ENCODE data around the gene TTLL5. TPM values are rescaled to one million over a fixed set of nuclear protein-coding genes. Genes with fewer than 3 reads are reported as not detected.

The TTLL5 gene
- total RNA-seq, 1 donor: 29.5 TPM

DNA sequence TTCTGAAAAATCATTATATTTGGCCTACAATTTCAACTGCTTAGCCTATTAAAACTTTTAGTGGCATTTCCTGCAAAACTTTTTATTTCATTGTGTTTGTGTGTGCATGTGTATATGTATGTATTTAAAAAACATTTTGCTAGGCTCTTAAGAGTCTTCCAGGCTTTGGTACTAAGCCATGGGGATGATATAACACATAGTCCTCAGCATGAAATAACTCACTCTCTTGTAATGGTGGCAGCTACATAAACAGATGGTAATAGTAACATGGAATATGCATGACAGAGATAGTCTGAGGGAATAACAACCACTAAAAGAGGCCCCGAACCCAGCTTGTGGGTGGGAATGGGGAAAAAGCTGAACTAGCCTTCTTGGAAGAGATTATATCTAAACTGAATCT lies 141.4 kb downstream of the TTLL5 start:
- TF ChIP-seq, protein P1, sequence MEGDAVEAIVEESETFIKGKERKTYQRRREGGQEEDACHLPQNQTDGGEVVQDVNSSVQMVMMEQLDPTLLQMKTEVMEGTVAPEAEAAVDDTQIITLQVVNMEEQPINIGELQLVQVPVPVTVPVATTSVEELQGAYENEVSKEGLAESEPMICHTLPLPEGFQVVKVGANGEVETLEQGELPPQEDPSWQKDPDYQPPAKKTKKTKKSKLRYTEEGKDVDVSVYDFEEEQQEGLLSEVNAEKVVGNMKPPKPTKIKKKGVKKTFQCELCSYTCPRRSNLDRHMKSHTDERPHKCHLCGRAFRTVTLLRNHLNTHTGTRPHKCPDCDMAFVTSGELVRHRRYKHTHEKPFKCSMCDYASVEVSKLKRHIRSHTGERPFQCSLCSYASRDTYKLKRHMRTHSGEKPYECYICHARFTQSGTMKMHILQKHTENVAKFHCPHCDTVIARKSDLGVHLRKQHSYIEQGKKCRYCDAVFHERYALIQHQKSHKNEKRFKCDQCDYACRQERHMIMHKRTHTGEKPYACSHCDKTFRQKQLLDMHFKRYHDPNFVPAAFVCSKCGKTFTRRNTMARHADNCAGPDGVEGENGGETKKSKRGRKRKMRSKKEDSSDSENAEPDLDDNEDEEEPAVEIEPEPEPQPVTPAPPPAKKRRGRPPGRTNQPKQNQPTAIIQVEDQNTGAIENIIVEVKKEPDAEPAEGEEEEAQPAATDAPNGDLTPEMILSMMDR (IDR thresholded peaks at IDR 0.05; ENCODE audit: insufficient read depth, low read length): no peak
- H3K4me3 ChIP-seq (ENCODE audit: low read depth, low read length): no peak overlapping the region
- no peak for DNase-seq (ENCODE audit: low read depth)

- TF ChIP-seq, protein P1 (IDR thresholded peaks at IDR 0.05; ENCODE audit: insufficient read depth, low read length): no peak
- no peak for DNase-seq (ENCODE audit: low read depth)
These were observed 142.7 kb downstream of the TTLL5 start for GRCh38 chr14:75803765-75804164.

DNA sequence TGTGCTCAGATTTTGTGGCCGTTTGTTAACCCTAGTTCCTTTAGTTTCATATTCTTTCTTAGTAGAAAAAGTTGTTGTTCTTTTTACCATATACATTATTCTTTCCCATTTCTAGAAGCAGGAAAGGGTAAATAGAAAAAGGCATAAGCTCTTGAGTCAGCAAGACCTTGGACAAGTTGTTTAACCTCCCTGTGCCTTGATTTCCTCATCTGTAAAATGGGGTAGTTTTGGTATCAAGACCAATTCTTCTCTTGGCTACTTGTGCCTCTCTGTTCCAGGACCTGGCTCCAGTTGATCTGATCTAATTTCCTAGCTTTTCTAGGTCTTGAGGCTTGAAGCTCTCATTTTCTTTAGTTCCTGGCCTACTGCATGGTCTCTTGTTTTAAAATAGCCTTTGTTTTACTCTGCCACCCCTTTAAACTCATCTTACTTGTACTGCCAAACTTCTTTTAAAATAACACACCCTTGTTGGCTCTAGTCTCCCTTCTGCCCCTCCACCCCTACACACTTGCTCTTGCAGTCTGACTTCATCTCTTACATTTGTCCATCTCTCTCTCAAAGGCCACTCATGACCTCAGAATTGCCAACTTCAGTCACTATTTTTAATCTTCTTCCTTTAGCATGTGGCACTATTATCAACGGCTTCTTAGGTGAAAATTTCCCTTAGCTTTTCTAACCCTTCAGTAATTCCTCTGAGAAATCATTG lies 143.7 kb downstream of the TTLL5 start:
- H3K4me3 ChIP-seq (ENCODE audit: low read depth, low read length): no peak overlapping the region
- DNase-seq (ENCODE audit: low read depth): peak; percentile 65
- TF ChIP-seq, protein P1 (IDR thresholded peaks at IDR 0.05; ENCODE audit: insufficient read depth, low read length): no peak

More at GRCh38 chr14:75803765-75804164, 142.7 kb downstream of the TTLL5 start:
- no peak overlapping the region for H3K4me3 ChIP-seq (ENCODE audit: low read depth, low read length)

DNA sequence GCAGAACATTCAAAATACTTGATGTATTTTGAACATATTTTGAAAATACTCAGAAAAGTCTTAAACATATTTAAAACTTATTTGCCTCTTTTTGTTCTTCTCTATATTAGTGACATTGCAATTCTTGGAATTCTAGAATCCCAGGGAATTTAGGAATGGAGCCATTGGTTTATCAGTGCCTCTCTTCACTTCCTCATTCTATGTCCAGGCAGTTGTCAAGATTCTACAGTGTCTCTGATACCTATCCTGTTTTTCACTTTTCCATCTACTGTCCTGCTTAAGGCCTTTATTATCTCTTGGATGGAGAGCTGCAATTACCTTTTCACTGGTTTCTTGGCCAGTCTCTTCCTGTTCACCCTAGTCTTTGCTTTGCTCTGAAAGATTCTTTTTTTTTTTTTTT lies 144.6 kb downstream of the TTLL5 start:
- DNase-seq (ENCODE audit: low read depth): no peak
- TF ChIP-seq, protein P1 (IDR thresholded peaks at IDR 0.05; ENCODE audit: insufficient read depth, low read length): no peak
- H3K4me3 ChIP-seq (ENCODE audit: low read depth, low read length): no peak overlapping the region

GRCh38 chr14:75806352-75806832 lies 145.3 kb downstream of the TTLL5 start:
- no peak overlapping the region for H3K4me3 ChIP-seq (ENCODE audit: low read depth, low read length)
- DNase-seq (ENCODE audit: low read depth): no peak
- TF ChIP-seq, protein P1 (IDR thresholded peaks at IDR 0.05; ENCODE audit: insufficient read depth, low read length): no peak

DNA sequence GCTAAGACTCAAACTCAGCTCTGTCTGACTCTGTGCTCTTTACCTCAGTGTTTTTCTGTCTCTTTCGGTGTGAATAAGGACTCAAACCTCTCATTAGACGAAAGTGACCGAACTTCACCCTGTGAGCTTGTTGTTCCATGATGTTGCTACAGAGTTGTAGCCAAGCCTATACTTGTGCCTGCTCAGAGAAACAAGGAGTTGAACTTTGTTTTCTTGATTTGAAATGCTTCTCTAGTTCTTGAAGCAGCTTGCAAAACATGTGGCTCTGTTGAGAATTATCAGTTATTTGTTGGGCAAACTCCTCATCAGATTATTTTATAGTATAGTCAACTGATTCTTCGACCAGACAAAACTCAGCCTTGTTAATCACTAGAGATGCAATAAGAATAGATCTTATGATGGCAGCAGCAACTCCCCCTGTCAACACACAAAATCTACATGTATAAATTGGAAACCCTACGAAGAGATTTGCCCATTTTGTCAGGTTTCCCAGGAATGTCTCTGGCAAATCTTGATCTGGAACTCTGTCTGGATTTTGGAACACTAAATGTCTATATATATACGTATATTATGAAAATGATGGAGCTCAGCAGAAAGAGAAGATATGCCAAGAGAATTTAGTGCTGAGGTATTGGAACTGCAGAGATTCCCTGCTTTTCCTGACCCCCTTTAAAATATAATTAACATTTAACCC lies 146.8 kb downstream of the TTLL5 start:
- TF ChIP-seq, protein P1 (IDR thresholded peaks at IDR 0.05; ENCODE audit: insufficient read depth, low read length): no peak
- no peak overlapping the region for H3K4me3 ChIP-seq (ENCODE audit: low read depth, low read length)
- no peak for DNase-seq (ENCODE audit: low read depth)

Measured in fibroblast of the aortic adventitia (primary cell).